Testis (tissue), 2 donors: ENCODE measurements around the gene GJD4.

Experiments
- POLR2A ChIP-seq: fragments of 450-650 bp; IDR thresholded peaks from one replicate; pipeline ENCODE4 v1.6.1; 2017; ENCODE audit warnings: antibody characterized with exemption, mild to moderate bottlenecking, moderate library complexity
- TF ChIP-seq, protein P1 (sequence below), 3 experiments: fragments of 450-650 bp in 2 of 3; fragments of 200-600 bp in 1 of 3; sonication (generic) in 1 of 3; IDR thresholded peaks; one replicate each; pipeline ENCODE4 v1.5.1; 2016 to 2019; ENCODE audit warnings: antibody characterized with exemption in 3 of 3, mild to moderate bottlenecking in 2 of 3, moderate library complexity in 1 of 3

DNA sequence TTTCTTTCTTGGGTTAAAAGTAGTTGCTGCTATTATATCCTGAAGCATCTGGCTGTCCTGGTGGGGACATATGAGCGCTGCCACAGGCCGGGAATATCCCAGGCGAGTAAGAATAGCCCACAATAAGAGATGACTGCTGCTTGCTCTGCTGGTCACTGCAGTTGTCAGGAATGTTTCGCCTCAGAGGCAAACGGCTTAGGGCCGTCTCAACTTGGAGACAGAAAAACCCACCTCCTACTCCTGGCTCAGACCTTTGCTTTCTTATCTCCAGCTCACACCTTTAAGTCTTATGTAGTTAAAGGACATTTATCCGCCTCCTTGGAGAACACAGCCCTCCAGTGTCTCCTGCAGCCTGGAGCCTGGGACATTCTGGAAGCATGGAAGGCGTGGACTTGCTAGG lies at the start of gene GJD4:
- no peak for TF ChIP-seq POLR2A
- TF ChIP-seq, protein P1, sequence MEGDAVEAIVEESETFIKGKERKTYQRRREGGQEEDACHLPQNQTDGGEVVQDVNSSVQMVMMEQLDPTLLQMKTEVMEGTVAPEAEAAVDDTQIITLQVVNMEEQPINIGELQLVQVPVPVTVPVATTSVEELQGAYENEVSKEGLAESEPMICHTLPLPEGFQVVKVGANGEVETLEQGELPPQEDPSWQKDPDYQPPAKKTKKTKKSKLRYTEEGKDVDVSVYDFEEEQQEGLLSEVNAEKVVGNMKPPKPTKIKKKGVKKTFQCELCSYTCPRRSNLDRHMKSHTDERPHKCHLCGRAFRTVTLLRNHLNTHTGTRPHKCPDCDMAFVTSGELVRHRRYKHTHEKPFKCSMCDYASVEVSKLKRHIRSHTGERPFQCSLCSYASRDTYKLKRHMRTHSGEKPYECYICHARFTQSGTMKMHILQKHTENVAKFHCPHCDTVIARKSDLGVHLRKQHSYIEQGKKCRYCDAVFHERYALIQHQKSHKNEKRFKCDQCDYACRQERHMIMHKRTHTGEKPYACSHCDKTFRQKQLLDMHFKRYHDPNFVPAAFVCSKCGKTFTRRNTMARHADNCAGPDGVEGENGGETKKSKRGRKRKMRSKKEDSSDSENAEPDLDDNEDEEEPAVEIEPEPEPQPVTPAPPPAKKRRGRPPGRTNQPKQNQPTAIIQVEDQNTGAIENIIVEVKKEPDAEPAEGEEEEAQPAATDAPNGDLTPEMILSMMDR (IDR thresholded peaks at IDR 0.05) = no peak
